ENCODE data around the gene SLC2A4. TPM values are rescaled to one million over a fixed set of nuclear protein-coding genes. Genes with fewer than 3 reads are reported as not detected.

The SLC2A4 gene
- total RNA-seq, 1 experiment from 2014 or later: not detected

DNA sequence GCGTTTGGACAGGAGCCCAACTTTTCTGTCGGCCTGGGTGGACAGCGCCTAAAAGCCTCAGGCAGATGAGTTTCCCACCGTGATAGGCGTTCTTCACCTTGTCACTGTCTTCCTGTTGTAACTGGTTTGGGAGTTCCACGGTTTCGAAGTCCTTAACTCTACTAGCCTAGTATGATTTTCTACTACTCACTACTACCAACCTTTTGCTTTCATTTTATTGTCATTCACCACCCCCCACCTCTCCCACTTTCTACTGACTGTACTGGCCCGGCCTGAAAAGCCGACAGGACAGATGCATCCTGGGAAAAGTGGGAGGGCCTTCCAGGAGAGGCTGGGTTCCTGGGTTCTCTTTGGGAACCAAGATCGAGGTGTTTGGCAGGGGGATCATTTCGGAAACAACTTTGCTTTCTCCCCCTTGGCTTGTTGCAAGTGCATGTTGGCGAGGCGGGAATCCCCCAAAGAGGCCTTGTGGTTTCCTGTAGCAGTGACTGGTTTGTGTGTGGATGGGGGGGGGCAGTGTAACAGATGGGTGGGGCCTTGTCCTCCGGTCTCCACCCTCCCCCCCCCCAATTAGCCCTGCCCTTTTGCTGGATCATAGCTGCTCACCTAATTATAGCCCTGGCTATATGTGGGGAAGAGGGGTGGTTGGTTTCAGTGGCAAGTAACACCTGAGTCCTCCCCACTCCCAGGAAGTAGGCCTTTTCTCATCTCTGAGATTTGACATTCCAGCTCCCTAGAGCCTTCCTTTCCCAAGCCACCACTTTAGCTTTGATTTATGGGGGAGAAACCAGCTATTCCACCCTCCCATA lies 27.3 kb downstream of the SLC2A4 start:
- Histone ChIP-seq H3K36me3 (ENCODE audit: insufficient read depth, low read length) (peaks cover 47% of the 10 kb centered on the region), H2AFZ (ENCODE audit: low read length) (no peak overlapping the region), H3K4me1 (ENCODE audit: low read length) (peaks cover 49% of the 10 kb centered on the region), H3K27ac (ENCODE audit: low read length) (peak overlapping the region; percentile 93), H3K9ac (ENCODE audit: low read length) (peak overlapping the region; percentile 99), H3K4me2 (ENCODE audit: low read depth, low read length, poor library complexity, severe bottlenecking) (peak overlapping the region; percentile 85), H3K27me3 (ENCODE audit: low read length) (no peaks in the 10 kb centered on the region), H3K4me3 (ENCODE audit: low read length) (peak overlapping the region; percentile 87), H3K9me2 (replicated peaks; ENCODE audit: insufficient read depth, low read length) (no peaks in the 10 kb centered on the region), H3K79me2 (ENCODE audit: low read length) (peaks cover 36% of the 10 kb centered on the region), H4K20me1 (ENCODE audit: insufficient read depth, low read depth, low read length) (peaks cover 40% of the 10 kb centered on the region), H3K9me3 (ENCODE audit: low read length) (no peaks in the 10 kb centered on the region)
- DNase-seq: peak; percentile 79

GRCh38 chr17:7309628-7310027 lies 28.1 kb downstream of the SLC2A4 start:
- no peaks in the 10 kb centered on the region for H3K9me2 ChIP-seq (replicated peaks; ENCODE audit: insufficient read depth, low read length)
- H3K27me3 ChIP-seq (ENCODE audit: low read length): no peaks in the 10 kb centered on the region
- H3K4me1 ChIP-seq (ENCODE audit: low read length): peaks cover 56% of the 10 kb centered on the region
- H3K4me2 ChIP-seq (ENCODE audit: low read depth, low read length, poor library complexity, severe bottlenecking): peak overlapping the region; percentile 85
- H3K27ac ChIP-seq (ENCODE audit: low read length): peak overlapping the region; percentile 93
- no peak for DNase-seq
- H3K79me2 ChIP-seq (ENCODE audit: low read length): peaks cover 36% of the 10 kb centered on the region
- no peaks in the 10 kb centered on the region for H3K9me3 ChIP-seq (ENCODE audit: low read length)
- peak overlapping the region; percentile 99; the same call in 1 of the 2 replicates for H3K9ac ChIP-seq (ENCODE audit: low read length)
- H4K20me1 ChIP-seq (ENCODE audit: insufficient read depth, low read depth, low read length): peaks cover 45% of the 10 kb centered on the region
- H3K4me3 ChIP-seq (ENCODE audit: low read length): peak overlapping the region; percentile 87; the same call in 1 of the 2 replicates
- peaks cover 47% of the 10 kb centered on the region for H3K36me3 ChIP-seq (ENCODE audit: insufficient read depth, low read length)
- no peak overlapping the region for H2AFZ ChIP-seq (ENCODE audit: low read length)

- Histone ChIP-seq H4K20me1 (ENCODE audit: insufficient read depth, low read depth, low read length) (peaks cover 46% of the 10 kb centered on the region), H3K9ac (ENCODE audit: low read length) (peak overlapping the region; percentile 22; the same call in 1 of the 2 replicates), H3K4me1 (ENCODE audit: low read length) (peaks cover 64% of the 10 kb centered on the region), H3K36me3 (ENCODE audit: insufficient read depth, low read length) (peaks cover 47% of the 10 kb centered on the region), H3K9me3 (ENCODE audit: low read length) (no peaks in the 10 kb centered on the region), H3K79me2 (ENCODE audit: low read length) (peaks cover 36% of the 10 kb centered on the region), H2AFZ (ENCODE audit: low read length) (no peak overlapping the region), H3K27ac (ENCODE audit: low read length) (no peak overlapping the region; the same call in 1 of the 2 replicates), H3K27me3 (ENCODE audit: low read length) (no peaks in the 10 kb centered on the region), H3K9me2 (replicated peaks; ENCODE audit: insufficient read depth, low read length) (no peaks in the 10 kb centered on the region), H3K4me2 (ENCODE audit: low read depth, low read length, poor library complexity, severe bottlenecking) (peak overlapping the region; percentile 85), H3K4me3 (ENCODE audit: low read length) (no peak overlapping the region)
- no peak for DNase-seq
Measured at GRCh38 chr17:7311110-7311705, 29.7 kb downstream of the SLC2A4 start.

GRCh38 chr17:7312432-7313087 lies 31.0 kb downstream of the SLC2A4 start:
- Histone ChIP-seq H3K4me3 (ENCODE audit: low read length) (peak overlapping the region; percentile 89; the same call in 1 of the 2 replicates), H3K4me2 (ENCODE audit: low read depth, low read length, poor library complexity, severe bottlenecking) (peak overlapping the region; percentile 83), H3K9ac (ENCODE audit: low read length) (peak overlapping the region; percentile 78), H3K79me2 (ENCODE audit: low read length) (peaks cover 34% of the 10 kb centered on the region), H3K9me3 (ENCODE audit: low read length) (no peaks in the 10 kb centered on the region), H3K36me3 (ENCODE audit: insufficient read depth, low read length) (peaks cover 48% of the 10 kb centered on the region), H3K27ac (ENCODE audit: low read length) (no peak overlapping the region), H4K20me1 (ENCODE audit: insufficient read depth, low read depth, low read length) (peaks cover 46% of the 10 kb centered on the region), H3K9me2 (replicated peaks; ENCODE audit: insufficient read depth, low read length) (no peaks in the 10 kb centered on the region), H3K27me3 (ENCODE audit: low read length) (no peaks in the 10 kb centered on the region), H2AFZ (ENCODE audit: low read length) (no peak overlapping the region), H3K4me1 (ENCODE audit: low read length) (peaks cover 63% of the 10 kb centered on the region)
- DNase-seq: peak; percentile 57

DNA sequence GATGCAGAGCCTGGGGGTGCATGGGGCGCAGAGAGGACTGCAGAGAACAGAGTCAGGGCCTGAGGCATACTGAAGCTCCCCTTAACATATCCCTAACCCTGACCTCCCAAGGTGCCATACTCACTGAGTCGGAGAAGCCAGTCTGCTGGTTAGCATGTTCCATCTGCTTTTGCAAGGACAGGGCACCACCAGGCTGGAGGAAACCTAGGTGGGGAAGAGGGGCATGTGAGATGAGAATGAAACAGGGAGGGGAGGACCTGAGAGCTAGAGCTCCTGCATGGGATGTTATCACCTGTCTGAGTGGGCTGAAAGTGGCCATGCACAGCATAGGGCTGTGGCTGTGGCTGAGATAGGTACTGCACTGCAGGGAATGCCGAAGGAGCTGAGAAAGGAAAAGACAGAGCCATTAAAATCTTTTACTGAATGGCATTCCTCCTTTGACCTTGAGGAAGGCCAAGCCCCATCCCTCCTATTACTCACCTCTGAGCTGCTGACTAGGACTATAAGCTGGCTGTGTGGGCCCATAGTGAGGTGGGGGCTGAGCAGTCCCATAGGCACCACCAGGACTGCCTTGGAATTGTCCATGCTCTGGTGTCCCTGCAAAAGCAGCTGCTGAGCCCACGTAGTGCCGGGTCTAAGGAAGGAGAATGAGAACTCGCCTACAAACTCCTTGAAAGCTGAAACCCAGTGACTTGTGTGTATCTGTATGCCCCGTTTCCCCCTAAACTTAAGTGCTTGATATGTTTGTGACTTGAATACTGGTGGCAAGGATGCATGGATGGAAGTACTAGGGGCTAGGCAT lies 31.8 kb downstream of the SLC2A4 start:
- H3K9me2 ChIP-seq (replicated peaks; ENCODE audit: insufficient read depth, low read length): no peaks in the 10 kb centered on the region
- peaks cover 27% of the 10 kb centered on the region for H3K79me2 ChIP-seq (ENCODE audit: low read length)
- peaks cover 52% of the 10 kb centered on the region for H3K36me3 ChIP-seq (ENCODE audit: insufficient read depth, low read length)
- peak overlapping the region; percentile 63; the same call in 1 of the 2 replicates for H3K27ac ChIP-seq (ENCODE audit: low read length)
- no peak overlapping the region for H2AFZ ChIP-seq (ENCODE audit: low read length)
- H3K9ac ChIP-seq (ENCODE audit: low read length): peak overlapping the region; percentile 78
- peak overlapping the region; percentile 83 for H3K4me2 ChIP-seq (ENCODE audit: low read depth, low read length, poor library complexity, severe bottlenecking)
- peaks cover 45% of the 10 kb centered on the region for H4K20me1 ChIP-seq (ENCODE audit: insufficient read depth, low read depth, low read length)
- no peaks in the 10 kb centered on the region for H3K9me3 ChIP-seq (ENCODE audit: low read length)
- H3K4me1 ChIP-seq (ENCODE audit: low read length): peaks cover 63% of the 10 kb centered on the region
- H3K27me3 ChIP-seq (ENCODE audit: low read length): no peaks in the 10 kb centered on the region
- H3K4me3 ChIP-seq (ENCODE audit: low read length): peak overlapping the region; percentile 89
- peak; percentile 74 for DNase-seq

- Histone ChIP-seq H3K79me2 (ENCODE audit: low read length) (peaks cover 19% of the 10 kb centered on the region), H3K36me3 (ENCODE audit: insufficient read depth, low read length) (peaks cover 43% of the 10 kb centered on the region), H3K27me3 (ENCODE audit: low read length) (no peaks in the 10 kb centered on the region), H3K4me2 (ENCODE audit: low read depth, low read length, poor library complexity, severe bottlenecking) (peak overlapping the region; percentile 83), H3K4me1 (ENCODE audit: low read length) (peaks cover 57% of the 10 kb centered on the region), H3K9me2 (replicated peaks; ENCODE audit: insufficient read depth, low read length) (no peaks in the 10 kb centered on the region), H3K27ac (ENCODE audit: low read length) (peak overlapping the region; percentile 63), H2AFZ (ENCODE audit: low read length) (no peak overlapping the region), H4K20me1 (ENCODE audit: insufficient read depth, low read depth, low read length) (peaks cover 37% of the 10 kb centered on the region), H3K9me3 (ENCODE audit: low read length) (no peaks in the 10 kb centered on the region), H3K4me3 (ENCODE audit: low read length) (peak overlapping the region; percentile 89), H3K9ac (ENCODE audit: low read length) (peak overlapping the region; percentile 78)
- peak; percentile 74 for DNase-seq
Measured at GRCh38 chr17:7313890-7314718, 32.6 kb downstream of the SLC2A4 start.
